ENCODE data around the gene POU2F3. TPM values are rescaled to one million over a fixed set of nuclear protein-coding genes. Genes with fewer than 3 reads are reported as not detected.

The POU2F3 gene
- total RNA-seq, 2 donors from 2014 or later = 0.77 to 1.5 TPM

DNA sequence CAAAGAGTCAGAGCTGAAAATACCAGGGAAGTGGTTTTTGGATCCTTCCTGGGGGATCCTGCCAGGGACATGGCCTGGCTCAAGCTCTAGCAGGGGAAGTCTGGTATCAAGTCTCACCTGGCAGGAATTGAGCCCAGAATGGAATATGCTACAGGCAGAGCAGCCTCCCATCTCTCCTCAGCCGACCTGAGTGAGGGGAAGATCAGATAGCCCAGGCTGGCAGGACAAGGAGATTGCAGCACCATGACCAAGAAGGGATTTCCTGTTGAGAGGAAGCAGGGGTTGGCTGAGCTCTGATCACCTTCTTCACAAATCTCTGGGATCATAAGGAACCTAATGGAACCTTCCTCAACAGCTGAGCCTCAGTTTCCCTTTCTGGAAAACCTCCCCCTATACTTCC is 16.1 kb upstream of the POU2F3 start:
- no peaks in the 10 kb centered on the region for H3K27me3 ChIP-seq
- TF ChIP-seq, protein P1, sequence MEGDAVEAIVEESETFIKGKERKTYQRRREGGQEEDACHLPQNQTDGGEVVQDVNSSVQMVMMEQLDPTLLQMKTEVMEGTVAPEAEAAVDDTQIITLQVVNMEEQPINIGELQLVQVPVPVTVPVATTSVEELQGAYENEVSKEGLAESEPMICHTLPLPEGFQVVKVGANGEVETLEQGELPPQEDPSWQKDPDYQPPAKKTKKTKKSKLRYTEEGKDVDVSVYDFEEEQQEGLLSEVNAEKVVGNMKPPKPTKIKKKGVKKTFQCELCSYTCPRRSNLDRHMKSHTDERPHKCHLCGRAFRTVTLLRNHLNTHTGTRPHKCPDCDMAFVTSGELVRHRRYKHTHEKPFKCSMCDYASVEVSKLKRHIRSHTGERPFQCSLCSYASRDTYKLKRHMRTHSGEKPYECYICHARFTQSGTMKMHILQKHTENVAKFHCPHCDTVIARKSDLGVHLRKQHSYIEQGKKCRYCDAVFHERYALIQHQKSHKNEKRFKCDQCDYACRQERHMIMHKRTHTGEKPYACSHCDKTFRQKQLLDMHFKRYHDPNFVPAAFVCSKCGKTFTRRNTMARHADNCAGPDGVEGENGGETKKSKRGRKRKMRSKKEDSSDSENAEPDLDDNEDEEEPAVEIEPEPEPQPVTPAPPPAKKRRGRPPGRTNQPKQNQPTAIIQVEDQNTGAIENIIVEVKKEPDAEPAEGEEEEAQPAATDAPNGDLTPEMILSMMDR (IDR thresholded peaks at IDR 0.05) = no peak
- no peaks in the 10 kb centered on the region for H3K36me3 ChIP-seq
- no peaks in the 10 kb centered on the region for H3K4me1 ChIP-seq
- no peak overlapping the region for H3K4me3 ChIP-seq
- no peaks in the 10 kb centered on the region for H3K9me3 ChIP-seq
- no peak overlapping the region for H3K27ac ChIP-seq
- H3K9ac ChIP-seq (ENCODE audit: low read depth in 2 of 2, low read length in 2 of 2) = no peak overlapping the region
- DNase-seq = no peak
- intact Hi-C loops (cut with DNase I) = no loop called here

DNA sequence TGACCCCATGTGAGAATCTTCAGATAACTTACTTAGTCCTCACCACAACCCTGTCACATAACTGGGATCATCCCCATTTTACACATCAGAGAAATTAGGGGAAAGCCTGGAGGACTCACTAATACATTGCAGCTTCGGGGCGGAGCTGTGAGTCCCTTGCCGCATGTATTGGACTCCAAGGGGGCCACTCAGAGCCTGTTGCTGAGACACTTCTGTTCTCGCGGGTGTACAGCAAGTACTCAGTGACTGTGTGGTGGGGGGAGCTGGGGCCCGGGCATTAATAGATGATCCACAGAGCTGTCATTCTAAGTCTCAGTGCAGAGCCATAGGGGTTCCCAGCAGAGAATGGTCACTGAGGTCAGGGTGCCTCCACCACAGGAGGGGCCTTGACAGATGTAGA is 15.6 kb upstream of the POU2F3 start:
- no peak overlapping the region for H3K4me3 ChIP-seq
- H3K27ac ChIP-seq = no peak overlapping the region
- intact Hi-C loops (cut with DNase I) = no loop called here
- no peaks in the 10 kb centered on the region for H3K4me1 ChIP-seq
- no peaks in the 10 kb centered on the region for H3K9me3 ChIP-seq
- TF ChIP-seq, protein P1 (IDR thresholded peaks at IDR 0.05) = no peak
- no peaks in the 10 kb centered on the region for H3K27me3 ChIP-seq
- DNase-seq = no peak
- H3K36me3 ChIP-seq = no peaks in the 10 kb centered on the region
- H3K9ac ChIP-seq (ENCODE audit: low read depth in 2 of 2, low read length in 2 of 2) = peak overlapping the region in 1 of 2 donors; percentile 34

DNA sequence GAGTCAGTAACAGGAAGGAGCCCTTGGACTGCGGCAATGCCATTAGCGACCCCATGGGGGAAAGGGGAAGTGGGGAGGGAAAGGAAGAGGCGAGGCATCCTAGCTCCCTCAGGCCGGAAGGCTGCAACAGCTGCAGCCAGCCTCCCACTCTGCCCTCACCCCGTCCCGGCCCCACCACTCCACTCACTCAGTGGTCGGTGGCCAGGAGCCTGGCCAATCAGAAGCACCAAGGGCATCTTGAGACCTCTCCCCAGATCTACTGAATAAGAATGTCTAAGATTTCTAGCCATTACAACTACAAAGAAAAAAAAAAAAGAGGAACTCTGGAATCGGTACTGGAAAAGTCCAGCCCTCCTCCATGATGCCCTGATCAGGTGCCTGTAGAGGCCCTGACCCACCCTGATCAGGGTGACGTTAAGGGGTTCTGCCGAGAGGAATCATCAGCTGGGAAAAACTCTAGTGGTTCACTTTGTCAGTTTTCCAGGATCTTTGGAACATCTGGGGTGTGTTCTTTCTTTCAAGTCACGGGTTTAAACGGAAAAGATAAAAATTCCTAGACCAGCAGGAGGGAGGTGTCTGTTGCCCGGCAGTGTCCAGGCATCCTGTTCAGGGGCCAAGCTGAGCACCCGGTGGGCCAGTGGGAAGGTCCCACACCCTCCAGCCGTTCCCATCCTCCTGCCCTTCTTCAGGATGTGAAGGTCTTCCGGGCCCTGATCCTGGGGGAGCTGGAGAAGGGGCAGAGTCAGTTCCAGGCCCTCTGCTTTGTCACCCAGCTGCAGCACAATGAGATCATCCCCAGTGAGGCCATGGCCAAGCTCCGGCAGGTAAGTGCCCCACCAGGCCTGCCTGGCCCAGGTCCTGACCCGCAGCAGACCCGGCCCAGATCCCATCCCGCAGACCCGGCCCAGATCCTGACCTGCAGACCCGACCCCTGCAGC is 14.7 kb upstream of the POU2F3 start:
- no peak for DNase-seq
- intact Hi-C loops (cut with DNase I) = no loop called here
- Histone ChIP-seq H3K27me3 (no peaks in the 10 kb centered on the region), H3K9ac (ENCODE audit: low read depth in 2 of 2, low read length in 2 of 2) (no peak overlapping the region), H3K36me3 (no peaks in the 10 kb centered on the region), H3K4me3 (no peak overlapping the region), H3K27ac (no peak overlapping the region), H3K4me1 (no peaks in the 10 kb centered on the region), H3K9me3 (no peaks in the 10 kb centered on the region)
- TF ChIP-seq, protein P1 (IDR thresholded peaks at IDR 0.05) = no peak

DNA sequence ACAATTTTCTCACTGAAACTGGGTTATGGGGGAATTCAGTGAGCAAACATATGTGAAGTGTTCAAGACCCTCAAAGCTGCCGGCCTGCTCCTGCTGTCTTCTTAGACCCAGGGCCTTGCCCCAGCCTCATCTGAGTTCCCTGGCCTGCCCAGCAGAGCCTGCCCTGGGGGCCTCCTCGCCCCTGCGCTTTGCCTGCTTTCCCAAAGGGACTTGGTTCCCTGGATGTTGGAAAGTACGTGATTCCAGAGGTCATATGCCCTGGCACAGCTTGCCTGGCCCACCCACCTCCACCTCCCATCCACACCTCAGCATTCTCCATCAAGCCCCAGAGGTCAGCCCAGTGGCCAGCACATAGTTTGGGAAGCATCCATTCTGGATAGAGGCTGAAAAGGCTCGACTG is 13.7 kb upstream of the POU2F3 start:
- no peak for DNase-seq
- Histone ChIP-seq H3K4me1 (no peaks in the 10 kb centered on the region), H3K36me3 (no peaks in the 10 kb centered on the region), H3K27ac (no peak overlapping the region), H3K4me3 (no peak overlapping the region), H3K9ac (ENCODE audit: low read depth in 2 of 2, low read length in 2 of 2) (no peak overlapping the region), H3K9me3 (no peaks in the 10 kb centered on the region), H3K27me3 (no peaks in the 10 kb centered on the region)
- TF ChIP-seq, protein P1 (IDR thresholded peaks at IDR 0.05) = no peak
- intact Hi-C loops (cut with DNase I) = no loop called here

DNA sequence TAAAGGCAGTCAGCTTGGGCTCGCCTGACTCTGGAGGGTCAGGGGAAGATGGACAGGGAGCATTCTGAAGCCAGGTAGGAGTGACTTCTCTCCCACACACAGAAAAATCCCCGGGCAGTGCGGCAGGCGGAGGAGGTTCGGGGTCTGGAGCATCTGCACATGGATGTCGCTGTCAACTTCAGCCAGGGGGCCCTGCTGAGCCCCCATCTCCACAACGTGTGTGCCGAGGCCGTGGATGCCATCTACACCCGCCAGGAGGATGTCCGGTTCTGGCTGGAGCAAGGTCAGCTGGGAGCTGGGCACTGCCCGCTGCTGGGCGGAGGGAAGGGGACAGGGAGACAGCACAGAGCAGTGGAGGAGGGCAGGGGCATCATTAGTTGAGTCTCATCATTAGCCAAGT is 13.2 kb upstream of the POU2F3 start:
- Histone ChIP-seq H3K9me3 (no peaks in the 10 kb centered on the region), H3K27ac (no peak overlapping the region), H3K36me3 (no peaks in the 10 kb centered on the region), H3K9ac (ENCODE audit: low read depth in 2 of 2, low read length in 2 of 2) (no peak overlapping the region), H3K27me3 (no peaks in the 10 kb centered on the region), H3K4me3 (no peak overlapping the region), H3K4me1 (no peaks in the 10 kb centered on the region)
- TF ChIP-seq, protein P1 (IDR thresholded peaks at IDR 0.05) = no peak
- intact Hi-C loops (cut with DNase I) = no loop called here
- no peak for DNase-seq
